Mesenteric fat pad (tissue), 1 donor: ENCODE data around the gene FDX1. TPM values are rescaled to one million over a fixed set of nuclear protein-coding genes. Genes with fewer than 3 reads are reported as not detected.

Source experiments
- DNase-seq: peaks from one replicate; pipeline ENCODE4 v3.0.0-alpha.2; 2020; ENCODE audit warnings: low spot score
- total RNA-seq: library from RNA; stranded (reverse); fragmentation: NEBNext Ultra II Directional; extraction: Animal tissue kit (Norgen Biotek cat#: 25700); gene quantifications from one replicate; pipeline ENCODE4 v1.2.1, GENCODE V29; 2021
- donor health status: DM: yes; HTN: yes; CAD: no.

The FDX1 gene
- total RNA-seq, 1 donor from 2014 or later = 12.5 TPM

- DNase-seq = no peak
Observed at GRCh38 chr11:110431051-110431672, 1.4 kb downstream of the FDX1 start.

- no peak for DNase-seq
Observed at GRCh38 chr11:110431674-110432073, 1.9 kb downstream of the FDX1 start.

DNA sequence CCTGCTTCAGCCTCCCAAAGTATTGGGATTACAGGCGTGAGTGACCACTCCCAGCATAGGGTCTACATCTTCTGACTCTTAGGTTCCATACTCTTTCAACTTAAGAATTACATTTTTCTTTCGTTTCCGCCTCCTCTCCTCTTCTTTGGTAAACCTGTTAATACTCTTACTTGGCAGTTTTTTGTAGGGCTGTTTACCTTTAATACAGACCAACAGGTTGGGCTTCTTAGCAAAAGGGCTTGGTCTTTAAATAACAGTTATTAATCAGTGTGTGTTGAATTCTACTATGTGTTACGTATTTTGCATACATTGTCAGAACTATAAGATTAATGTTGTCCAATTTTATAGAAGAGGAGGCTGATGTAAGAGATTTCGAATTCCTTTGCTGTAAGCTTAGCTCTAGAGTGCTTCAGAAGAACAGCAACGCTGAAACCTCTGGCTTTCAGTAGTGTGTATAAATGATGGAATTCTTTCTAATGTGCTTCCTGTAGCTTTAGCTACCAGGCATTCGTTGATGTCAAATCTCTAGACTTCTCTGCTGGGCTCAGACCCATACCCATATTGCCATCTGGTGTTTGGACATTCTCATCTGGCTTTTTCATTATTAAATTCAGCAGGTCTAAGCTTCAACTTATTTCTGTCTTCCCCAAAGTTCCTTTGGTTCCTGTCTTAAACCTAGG lies 3.1 kb downstream of the FDX1 start:
- no peak for DNase-seq

DNA sequence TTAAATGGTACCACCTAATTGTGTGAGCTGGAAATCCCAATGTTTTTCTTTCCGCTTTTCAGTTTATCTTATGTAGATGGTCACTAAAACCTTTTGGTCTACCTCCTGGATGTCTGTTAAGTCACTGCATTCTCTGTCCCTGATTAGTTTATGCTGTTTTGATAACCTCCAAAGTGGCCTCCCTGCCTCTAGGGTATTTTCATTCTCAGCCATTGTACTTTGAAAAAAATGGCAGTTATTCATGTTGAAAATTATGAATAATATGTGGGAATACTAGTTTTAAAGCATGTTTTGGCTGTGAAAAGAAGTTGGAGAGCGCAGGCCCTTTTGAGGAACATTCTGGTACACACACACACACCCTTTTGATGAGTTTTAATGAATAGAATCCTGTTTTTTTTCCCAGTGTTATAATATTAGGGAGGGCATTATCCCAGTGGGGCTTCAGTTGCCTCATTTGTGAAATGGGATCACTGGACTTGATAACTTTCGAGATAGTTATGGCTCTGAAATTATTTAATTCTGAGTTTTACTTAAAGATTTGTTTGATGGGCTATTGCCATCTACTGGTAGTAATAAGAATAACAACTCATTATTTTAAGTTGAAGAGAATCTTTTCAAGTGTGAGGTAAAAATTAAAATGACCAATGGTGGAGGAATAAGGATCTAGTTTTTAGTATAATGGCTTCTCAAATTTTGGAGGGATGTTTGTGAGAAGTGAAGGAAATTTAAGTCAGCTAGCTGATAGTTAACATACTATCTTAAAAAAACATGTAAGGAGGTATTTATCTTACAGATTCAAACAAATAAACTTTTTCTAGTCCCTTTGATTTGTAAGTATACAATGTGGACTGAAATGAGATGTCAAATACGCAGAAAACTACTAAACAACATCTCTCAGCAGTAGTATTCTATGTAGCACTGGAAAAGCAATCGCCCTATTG lies 3.9 kb downstream of the FDX1 start:
- DNase-seq = no peak

DNA sequence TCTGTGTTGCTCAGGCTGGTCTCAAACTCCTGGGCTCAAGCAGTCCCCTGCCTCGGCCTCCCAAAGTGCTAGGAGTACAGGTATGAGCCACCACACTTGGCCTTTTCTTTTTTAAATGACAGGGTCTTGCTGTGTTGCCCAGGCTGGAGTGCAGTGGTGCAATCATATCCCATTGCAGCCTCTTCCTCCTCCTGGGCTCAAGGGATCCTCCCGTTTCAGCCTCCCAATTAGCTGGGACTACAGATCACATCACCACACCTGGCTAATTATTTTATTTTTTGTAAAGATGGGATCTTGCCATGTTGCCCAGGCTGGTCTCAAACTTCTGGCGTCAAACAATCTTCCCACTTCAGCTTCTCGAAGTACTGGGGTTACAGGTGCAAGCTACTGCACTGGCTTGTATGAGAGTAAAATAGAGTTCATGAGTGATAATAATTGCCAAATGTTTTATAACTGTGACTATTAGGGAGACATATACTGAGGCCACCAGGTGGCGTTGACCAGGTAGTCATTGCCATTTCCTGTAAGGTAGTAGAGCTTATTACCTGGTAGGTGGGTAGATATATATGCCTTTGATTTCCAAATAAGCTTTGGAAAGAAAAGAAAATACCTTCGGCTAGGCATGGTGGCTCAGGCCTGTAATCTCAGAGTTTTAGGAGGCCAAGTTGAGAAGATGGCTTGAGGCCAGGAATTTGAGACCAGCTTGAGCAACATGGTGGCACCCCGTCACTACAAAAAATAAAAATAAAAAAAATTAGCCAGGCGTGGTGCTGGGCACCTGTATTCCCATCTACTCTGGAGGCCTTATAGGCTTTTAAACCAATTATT lies 5.4 kb downstream of the FDX1 start:
- DNase-seq = no peak

GRCh38 chr11:110435780-110436717 lies 6.3 kb downstream of the FDX1 start:
- no peak for DNase-seq

- no peak for DNase-seq
Observed at GRCh38 chr11:110438017-110438416, 8.3 kb downstream of the FDX1 start.

DNA sequence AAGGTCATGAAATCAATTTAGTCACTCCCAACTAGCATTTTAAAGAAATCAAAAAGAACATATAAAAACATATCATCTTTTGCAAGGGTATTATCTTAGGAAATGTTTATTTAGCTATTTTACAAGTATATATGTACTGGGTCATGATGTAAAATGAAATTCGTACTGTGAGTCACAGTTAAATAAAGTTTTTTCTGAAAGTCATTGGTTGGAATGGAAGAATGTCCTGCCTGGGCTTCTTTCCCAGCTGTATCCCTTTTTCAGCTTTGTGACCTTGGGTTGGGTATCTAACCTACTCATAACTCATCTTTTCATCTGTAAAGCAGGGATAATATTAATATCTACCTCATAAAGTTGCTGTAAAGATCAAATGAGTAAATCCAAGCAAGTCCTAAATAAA lies 15.7 kb downstream of the FDX1 start:
- no peak for DNase-seq

DNA sequence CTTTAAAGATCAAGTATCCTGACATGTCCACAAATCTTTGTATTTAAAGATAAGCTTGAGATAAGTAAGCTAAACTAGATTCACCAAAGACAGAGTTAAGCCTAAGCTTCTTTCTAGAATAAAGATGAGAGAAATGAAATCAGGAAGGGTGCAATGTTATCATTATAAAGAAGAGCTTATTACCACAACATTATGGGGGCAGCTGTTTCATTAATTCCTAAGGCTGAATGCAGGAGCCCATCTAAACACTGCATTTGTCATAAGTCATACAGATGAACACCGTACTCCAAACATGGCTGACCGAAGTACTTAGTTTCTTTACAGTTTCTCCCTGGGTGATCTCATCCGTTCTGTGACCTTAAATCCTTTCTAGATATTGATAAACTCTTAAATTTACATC lies 16.3 kb downstream of the FDX1 start:
- no peak for DNase-seq

GRCh38 chr11:110446594-110446993 lies 16.8 kb downstream of the FDX1 start:
- DNase-seq = no peak

- no peak for DNase-seq
Observed at GRCh38 chr11:110447343-110447742, 17.6 kb downstream of the FDX1 start.

GRCh38 chr11:110447897-110448745 lies 18.4 kb downstream of the FDX1 start:
- DNase-seq = no peak

DNA sequence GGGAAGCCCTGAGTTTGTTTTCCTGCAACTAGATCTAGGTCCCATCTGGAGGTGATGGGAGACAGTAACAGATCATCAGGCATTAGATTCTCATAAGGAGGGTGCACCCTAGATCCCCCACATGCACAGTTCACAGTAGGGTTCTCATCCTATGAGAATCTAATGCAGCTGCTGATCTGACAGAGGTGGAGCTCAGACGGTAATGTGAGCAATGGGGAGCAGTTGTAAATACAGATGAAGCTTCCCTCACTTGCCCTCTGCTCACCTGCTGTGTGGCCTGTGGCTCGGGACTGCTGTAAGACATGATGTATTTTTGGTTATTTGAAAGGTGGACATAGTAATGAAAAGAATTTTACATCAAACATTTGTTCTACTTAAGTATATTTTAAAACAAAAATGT lies 20.5 kb downstream of the FDX1 start:
- no peak for DNase-seq

DNA sequence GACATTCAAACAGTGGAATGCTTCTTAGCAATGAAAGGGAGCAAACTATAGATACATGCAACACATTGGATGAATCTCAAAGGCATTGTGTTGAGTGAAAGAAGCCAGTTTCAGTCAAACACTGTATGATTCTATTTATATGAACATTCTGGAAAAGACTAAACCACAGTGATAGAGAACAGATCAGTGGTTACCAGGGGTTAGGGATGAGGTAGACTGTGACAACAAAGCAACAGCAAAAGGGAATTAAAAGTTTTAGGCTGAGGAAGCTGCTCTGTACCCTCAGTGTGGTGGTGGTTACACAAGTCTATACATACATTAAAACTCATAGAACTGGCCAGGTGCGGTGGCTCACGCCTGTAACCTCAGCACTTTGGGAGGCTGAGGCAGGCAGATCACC lies 23.0 kb downstream of the FDX1 start:
- DNase-seq = no peak

GRCh38 chr11:110453684-110454354 lies 24.1 kb downstream of the FDX1 start:
- no peak for DNase-seq

DNA sequence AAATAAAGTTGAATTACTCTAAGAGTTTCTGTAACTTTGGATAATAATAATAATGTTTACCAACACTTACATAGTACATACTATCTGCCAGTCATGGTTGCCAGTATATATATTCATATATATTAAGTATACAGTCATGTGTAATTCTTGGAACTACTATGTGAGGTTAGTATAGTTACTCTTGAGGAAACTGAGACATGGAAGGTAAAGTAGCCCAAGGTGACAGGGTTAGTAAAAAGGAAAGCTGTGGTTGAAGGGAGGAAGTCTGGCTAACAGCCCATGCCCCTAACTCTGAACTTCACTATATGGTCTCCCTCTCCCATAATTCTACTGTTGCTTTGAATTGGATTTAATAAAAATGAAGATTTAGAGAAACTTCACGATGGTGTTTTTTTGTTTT lies 24.9 kb downstream of the FDX1 start:
- DNase-seq = no peak

- DNase-seq = no peak
Observed at GRCh38 chr11:110455718-110456117, 26.0 kb downstream of the FDX1 start.

DNA sequence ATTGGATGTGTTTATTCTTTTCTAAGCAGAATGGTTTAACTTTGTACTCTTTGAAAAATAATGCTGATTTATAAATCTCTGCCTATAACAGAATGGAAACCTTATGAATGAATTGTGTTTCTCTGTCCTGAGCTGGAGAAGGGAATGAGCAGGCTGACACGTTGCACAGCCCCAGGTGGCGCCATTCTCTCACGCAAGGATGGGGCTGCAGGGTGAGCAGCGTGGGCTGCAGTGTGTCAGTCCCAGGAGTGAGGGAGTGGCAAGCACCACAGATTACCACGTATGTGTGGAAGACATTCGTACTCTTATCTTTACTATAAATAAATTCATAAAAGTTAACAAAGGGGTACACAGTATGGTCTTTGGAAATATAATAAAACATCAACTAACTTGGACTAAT lies 33.4 kb downstream of the FDX1 start:
- DNase-seq = no peak

GRCh38 chr11:110465231-110465630 lies 35.5 kb downstream of the FDX1 start:
- DNase-seq = no peak
